HG03354 (cell line): ENCODE measurements around the gene ABCA2.

Experiments used
- ATAC-seq: cut with Tn5 transposase; IDR thresholded peaks from one replicate; pipeline ENCODE4 v1.9.1; 2021; ENCODE audit warnings: mild to moderate bottlenecking; ENCODE audit not compliant: unreplicated experiment, poor library complexity, severe bottlenecking

The ABCA2 gene

GRCh38 chr9:136957901-136958300 is 70.1 kb downstream of the ABCA2 start:
- no peak for ATAC-seq

GRCh38 chr9:136957461-136957860 is 70.6 kb downstream of the ABCA2 start:
- ATAC-seq, result no peak
